NCI-H2227 treated with DMSO at 0.1 percent for 48 hours (cell line): Measurements from ENCODE around the gene FAM13A.
A peak's percentile ranks its signal among the peaks of the same experiment; 100 is the strongest.

Source experiments
- DNase-seq: peaks from one replicate; lab custom pipeline; 2025; lab: John Stamatoyannopoulos, UW

The FAM13A gene

DNA sequence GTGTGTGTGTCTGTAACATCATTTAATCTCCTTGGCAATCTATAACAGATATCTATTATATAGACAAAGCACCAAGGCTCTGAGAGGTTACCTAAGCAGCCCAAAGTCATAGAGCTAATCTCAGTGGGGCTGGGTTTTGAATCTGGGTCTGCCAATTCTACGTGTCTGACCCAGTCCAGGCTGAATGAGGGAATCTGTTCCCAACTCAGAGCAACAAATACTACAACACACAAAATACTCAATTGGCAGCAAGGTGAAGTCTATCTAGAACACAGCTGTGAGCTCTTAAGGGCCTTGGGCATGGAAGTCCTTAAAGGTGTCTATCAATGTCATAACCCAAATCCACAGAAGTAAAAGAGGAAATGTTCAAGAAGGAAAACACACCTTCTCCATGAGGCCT lies 311.8 kb downstream of the FAM13A start:
- DNase-seq: no peak

- DNase-seq: peak; percentile 70
Observed at GRCh38 chr4:88744609-88745008, 312.4 kb downstream of the FAM13A start.

- DNase-seq: no peak
Observed at GRCh38 chr4:88743696-88744095, 313.3 kb downstream of the FAM13A start.

DNA sequence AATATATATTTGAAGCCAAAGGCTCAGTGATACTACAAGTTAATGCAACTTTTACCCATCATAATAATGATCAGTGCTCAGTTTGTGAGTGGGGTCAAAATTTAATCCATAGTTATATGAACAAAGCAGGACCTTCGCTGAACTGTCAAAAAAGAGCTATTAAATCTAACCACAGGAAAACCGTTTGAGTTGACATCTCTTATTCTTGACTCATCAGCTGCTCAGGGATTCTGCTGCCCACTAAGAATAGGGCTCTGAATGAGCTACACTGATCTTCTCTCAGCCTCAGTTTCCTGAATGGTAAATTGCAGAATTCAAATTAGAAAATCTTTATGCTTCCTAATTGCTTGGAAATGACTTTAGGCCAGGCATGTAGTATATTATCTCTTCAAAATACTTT lies 314.4 kb downstream of the FAM13A start:
- no peak for DNase-seq

DNA sequence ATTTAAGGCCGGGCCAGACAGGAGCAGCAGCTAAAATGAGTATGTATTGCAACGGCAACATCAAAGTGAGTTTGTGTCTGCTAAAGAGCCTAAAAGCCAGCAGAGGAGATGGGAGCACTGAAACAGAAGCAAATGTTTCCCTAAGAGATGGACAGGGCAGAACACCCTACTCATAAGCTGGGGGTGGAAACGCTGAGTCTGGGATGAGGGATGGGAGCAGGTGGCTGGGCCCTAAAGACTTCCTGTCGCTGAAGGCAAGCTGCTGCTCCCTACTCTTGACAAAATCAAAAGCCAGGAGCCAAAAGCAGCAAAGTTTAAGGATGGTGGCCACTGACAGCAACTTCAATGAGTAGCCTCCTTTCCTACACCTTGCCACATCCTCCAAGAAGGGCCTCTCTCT lies 318.8 kb downstream of the FAM13A start:
- no peak for DNase-seq

DNA sequence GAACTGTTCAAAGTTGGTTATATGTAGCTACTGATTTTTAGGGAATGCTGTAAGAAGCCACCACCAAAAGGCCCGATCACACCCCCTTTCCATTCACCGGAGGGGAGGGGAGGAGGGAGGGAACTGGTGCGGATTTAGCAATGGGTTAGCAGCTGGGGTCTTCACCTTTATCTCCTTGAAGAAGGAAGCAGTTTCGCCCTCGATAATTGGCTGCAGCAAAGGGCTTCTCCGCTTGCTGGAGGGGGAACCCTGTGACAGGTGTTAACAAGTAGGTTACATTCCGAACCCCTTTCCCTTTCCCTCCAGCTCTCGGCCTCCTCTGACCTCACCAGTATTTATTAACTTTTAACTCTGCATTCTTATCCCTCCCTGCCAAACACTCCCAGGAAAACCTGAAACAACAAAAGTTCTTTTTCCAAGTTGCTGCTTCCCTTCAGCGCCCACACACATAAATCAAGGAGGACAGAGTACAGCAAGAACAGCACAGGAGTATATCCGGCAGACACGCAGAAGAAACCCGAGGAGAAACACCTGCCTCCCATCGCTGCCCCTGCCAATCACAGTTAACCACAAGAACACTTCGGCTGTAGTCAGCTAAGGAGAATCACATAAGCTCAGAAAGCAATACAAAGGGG lies 319.6 kb downstream of the FAM13A start:
- DNase-seq: peak; percentile 37

- DNase-seq: no peak
Observed at GRCh38 chr4:88736264-88736663, 320.7 kb downstream of the FAM13A start.

DNA sequence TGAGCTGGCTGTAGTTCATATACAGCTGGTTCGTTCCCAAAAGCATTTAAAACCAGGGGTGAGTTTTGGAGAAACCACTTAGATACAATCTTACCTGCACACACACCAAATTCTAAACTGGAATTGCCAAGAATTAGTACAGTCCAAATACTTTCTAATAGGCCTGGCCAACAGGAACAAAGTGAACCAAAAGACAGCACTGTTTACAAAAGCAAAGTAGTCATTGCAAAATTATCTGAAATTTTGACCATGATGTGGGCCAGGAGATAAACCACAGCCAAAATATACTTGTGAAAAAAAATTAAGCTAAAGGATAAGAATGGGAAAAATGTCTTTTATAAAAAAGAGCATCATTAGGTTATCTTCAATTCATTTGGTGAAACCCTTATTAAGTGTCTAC lies 321.4 kb downstream of the FAM13A start:
- no peak for DNase-seq

GRCh38 chr4:88734403-88734949 lies 322.5 kb downstream of the FAM13A start:
- no peak for DNase-seq

DNA sequence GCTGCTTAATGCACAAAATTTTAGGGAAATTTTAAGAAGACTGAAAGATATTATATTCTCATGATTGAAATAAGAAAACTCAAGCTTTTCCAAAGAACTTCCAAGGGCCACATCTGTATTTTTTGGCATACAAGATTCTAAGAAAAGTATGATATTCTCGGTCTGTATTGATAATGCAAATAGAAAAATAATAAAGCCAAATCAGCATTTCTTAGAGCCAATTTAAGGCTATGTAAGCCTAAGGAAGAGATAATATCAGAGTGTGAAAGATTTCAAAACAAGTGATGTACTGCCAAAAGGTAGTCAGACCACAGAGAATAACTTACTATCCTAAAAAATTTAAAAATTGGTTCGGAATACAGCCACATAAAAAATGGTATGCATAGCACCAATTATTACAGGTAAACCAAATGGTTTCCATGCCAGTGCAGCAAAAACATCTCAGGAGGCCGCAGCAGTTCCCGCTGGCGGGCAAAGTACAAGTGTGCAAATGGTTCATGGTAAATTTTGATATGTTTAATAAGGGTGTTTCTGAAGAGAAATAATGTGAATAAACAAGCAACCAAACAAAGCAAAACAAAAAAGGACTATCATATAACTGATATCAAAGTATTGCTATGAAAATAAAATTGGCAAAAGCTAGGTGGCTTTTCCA lies 324.1 kb downstream of the FAM13A start:
- no peak for DNase-seq

- no peak for DNase-seq
Observed at GRCh38 chr4:88731381-88731780, 325.6 kb downstream of the FAM13A start.

GRCh38 chr4:88730811-88731210 lies 326.2 kb downstream of the FAM13A start:
- DNase-seq: no peak

- no peak for DNase-seq
Observed at GRCh38 chr4:88729146-88729760, 327.7 kb downstream of the FAM13A start.

DNA sequence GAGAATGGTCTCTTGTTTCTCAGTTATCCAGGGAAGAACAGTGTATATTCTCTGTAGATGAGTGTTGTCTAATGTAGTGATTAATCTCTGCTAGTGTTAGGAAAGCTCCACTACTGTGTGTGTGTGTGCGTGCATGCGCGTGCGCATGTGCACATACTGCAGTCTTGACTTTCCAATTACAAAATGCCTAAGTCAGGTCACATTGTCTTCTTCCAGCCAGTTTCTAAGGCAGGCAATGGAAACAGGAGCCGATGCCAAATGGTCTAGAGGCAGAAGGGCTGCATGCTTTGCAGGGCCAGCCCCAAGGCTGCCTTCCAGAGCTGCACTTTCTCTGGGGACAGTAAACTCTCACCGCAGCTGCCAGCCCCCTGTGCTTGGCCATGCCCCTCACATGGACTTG lies 328.8 kb downstream of the FAM13A start:
- no peak for DNase-seq

DNA sequence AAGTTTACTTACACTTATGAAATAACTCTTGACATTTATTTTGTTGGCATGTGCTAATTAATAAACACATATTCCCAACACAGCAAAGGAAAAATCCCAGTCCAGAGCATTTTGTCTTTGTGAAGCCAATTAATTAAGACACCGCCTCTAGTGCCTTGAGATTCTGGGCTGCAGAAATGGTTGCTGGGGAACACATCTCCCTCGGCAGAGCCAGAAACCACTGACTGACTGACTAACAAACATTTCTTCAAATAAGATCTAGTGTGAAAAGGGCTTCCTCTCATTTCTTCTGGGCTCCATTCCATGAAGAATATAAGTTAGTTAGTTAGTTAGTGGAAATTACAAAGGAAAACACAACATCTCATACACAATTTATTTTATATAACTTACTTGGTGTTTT lies 331.0 kb downstream of the FAM13A start:
- no peak for DNase-seq

GRCh38 chr4:88725143-88725542 lies 331.8 kb downstream of the FAM13A start:
- DNase-seq: no peak

- DNase-seq: no peak
Observed at GRCh38 chr4:88724406-88724805, 332.6 kb downstream of the FAM13A start.

DNA sequence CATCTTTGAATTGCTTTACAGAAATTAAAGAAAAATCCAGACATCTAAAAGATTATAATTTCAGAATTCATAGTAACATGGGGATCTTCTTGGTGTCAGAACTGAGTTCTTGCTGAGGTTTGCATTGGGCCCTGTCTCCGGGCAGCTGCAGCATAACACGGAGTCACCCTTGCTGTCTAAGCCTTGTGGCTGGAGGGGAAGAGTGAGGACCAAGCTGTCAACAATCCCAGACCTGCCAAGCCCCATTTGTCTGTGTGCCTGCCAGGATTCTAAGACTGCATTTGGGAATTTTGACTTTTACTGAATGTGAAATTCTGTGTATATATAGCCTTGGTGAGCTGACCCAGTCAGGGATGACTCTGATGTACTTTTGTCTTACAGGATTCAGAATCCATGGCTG lies 334.2 kb downstream of the FAM13A start:
- no peak for DNase-seq

GRCh38 chr4:88722276-88722780 lies 334.7 kb downstream of the FAM13A start:
- no peak for DNase-seq

DNA sequence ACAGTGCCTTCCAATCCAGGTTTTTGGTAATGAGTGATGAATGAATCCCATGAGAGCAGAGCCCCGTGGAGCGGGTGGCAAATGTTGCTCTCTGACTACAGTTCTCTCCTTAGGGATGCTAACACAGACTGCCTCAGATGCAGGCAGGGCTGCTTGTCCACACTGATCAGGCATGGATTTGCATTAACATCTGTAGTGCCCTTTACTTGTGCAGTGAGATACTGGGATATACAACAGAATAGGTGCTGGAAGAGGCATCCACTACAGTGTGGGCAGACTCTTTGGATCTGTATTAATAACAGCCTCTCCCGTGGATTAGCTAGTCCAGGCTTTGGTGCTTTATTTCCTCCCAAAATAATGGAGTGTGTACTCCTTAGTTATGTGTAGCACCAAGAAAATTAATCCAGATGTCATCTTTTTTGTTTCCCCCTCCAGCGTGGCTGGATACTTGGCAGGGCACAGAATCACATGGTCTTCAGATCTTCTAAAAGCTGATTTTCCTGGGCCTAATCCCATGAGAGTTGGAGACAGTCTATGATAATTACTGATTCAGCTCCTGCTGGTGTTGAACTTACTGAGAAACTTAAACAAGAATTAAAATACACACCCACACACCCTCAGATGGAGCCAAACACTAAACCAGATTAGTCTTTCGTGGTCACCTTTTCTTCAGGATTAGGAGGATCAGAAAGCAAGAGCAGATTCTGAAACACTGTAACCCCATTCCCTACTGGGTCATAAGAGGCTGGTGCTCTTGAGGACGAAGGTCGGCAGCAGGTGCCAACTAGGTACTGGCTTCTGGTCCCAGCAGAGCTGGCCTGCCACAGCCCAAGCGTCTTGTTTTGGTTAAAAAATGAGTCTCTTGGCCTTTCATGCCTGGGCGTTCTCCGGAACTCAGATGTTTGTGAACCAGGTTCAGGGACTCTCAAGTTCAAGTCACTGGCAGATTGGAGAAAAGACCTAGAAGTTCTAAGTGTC lies 336.2 kb downstream of the FAM13A start:
- no peak for DNase-seq

DNA sequence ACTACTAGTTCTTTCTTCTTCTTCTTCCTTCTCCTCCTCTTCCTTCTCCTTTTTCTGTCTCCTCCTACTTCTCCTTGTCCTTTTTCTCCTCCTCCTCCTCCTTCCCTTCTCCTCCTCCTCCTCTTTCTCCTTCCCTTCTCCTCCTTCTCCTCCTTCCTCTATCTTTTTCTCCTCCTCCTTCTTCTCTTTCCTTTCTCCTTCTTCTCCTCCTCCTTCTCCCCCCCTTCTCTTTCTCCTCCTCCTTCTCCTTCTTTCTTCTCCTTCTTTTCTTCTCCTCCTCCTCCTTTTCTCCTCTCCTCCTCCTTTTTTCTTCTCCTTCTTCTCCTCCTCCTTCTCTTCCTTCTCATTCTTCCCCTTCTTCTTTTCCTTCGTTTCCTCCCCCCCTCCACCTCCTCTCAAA lies 337.6 kb downstream of the FAM13A start:
- DNase-seq: no peak

DNA sequence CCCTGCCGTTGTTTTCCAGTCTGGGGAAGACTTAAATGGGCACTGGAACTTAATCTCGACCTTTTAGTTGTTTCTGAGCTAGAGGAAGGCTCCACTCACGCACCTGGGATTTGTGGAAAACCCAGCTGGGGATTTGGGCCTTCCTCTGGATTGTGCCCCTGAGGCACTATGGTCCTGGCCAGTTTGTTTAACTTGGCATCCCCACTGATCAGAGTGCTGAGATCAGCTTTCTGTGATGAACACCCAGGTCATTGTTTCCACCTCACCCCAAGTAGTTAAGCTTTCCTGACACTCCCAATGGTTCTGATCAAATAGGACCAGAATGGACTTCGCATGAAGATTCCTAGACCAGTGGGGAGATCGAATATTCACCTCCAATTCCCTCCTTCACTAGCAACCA lies 338.9 kb downstream of the FAM13A start:
- no peak for DNase-seq
